Panc1 (cell line): ENCODE measurements around the gene SLC25A36. TPM values are rescaled to one million over a fixed set of nuclear protein-coding genes. Genes with fewer than 3 reads are reported as not detected.

ENCODE experiments used
- ATAC-seq: fragments of 200-7000 bp; cut with Tn5 transposase; 2 replicates; pipeline ENCODE4 v1.9.1; 2020; ENCODE audit warnings: mild to moderate bottlenecking, moderate library complexity
- BruUV-seq: library from RNA; stranded (reverse); fragments of 400-500 nt; replicated peaks from 2 replicates; lab custom pipeline; 2021; lab: Mats Ljungman, UMichigan
- CTCF ChIA-PET: fragments of 300-600 bp; sonication (Branson Sonifier 250); formaldehyde crosslinking; loops from one replicate; lab custom pipeline; 2022; ENCODE audit warnings: antibody characterized with exemption; lab: Charles Lee
- POLR2A ChIA-PET: fragments of 300-600 bp; sonication (Branson Sonifier 250); formaldehyde crosslinking; loops from one replicate; lab custom pipeline; 2022; ENCODE audit warnings: antibody characterized with exemption; lab: Charles Lee
- DNase-seq: peaks from one replicate; pipeline ENCODE4 v3.0.0-alpha.2; 2010; ENCODE audit warnings: low read depth, low spot score
- H3K27ac ChIP-seq: 2 replicates; pipeline ENCODE4 v1.5.1; 2011; ENCODE audit warnings: mild to moderate bottlenecking, low read length, inconsistent platforms
- H3K27me3 ChIP-seq: fragments of 200-500 bp; sonication (Bioruptor generic); 2 replicates; pipeline ENCODE4 v1.6.0; 2014; ENCODE audit warnings: low read length, inconsistent platforms; ENCODE audit not compliant: control insufficient read depth, insufficient read depth
- H3K36me3 ChIP-seq: fragments of 200-500 bp; sonication (Bioruptor generic); 2 replicates; pipeline ENCODE4 v1.5.1; 2014; ENCODE audit warnings: inconsistent platforms, mild to moderate bottlenecking, low read length, moderate library complexity; ENCODE audit not compliant: control insufficient read depth, insufficient read depth
- H3K4me1 ChIP-seq: 2 replicates; pipeline ENCODE4 v1.5.1; 2011; ENCODE audit warnings: inconsistent platforms, mild to moderate bottlenecking, low read length, moderate library complexity; ENCODE audit not compliant: control insufficient read depth, insufficient read depth
- H3K4me3 ChIP-seq, 2 experiments: 2 replicates each; pipeline ENCODE4 v1.5.1; 2011 to 2012; ENCODE audit warnings: low read depth in 2 of 2, low read length in 2 of 2, mild to moderate bottlenecking in 2 of 2, inconsistent platforms in 1 of 2, moderate library complexity in 1 of 2
- H3K9me3 ChIP-seq: fragments of 200-500 bp; sonication (Bioruptor generic); 2 replicates; pipeline ENCODE4 v1.5.1; 2014; ENCODE audit warnings: low read depth, mild to moderate bottlenecking, inconsistent platforms, low read length, moderate library complexity; ENCODE audit not compliant: control insufficient read depth, insufficient read depth
- CTCF ChIP-seq: fragments of 450-650 bp; IDR thresholded peaks from 2 replicates; pipeline ENCODE4 v1.5.1; 2017; ENCODE audit warnings: mild to moderate bottlenecking
- POLR2AphosphoS5 ChIP-seq: IDR thresholded peaks from 2 replicates; pipeline ENCODE4 v1.6.1; 2012; ENCODE audit warnings: mild to moderate bottlenecking, low read depth, low read length, moderate library complexity
- REST ChIP-seq, 2 experiments: IDR thresholded peaks; 2 replicates each; pipeline ENCODE4 v1.6.1; 2011 to 2012; ENCODE audit warnings: low read depth in 2 of 2, control low read depth in 1 of 2, low read length in 1 of 2, mild to moderate bottlenecking in 1 of 2, moderate library complexity in 1 of 2; ENCODE audit not compliant: insufficient read depth in 1 of 2
- SIN3A ChIP-seq: IDR thresholded peaks from 2 replicates; pipeline ENCODE4 v1.6.1; 2012; ENCODE audit warnings: low read depth, mild to moderate bottlenecking, low read length, moderate library complexity, borderline replicate concordance; ENCODE audit not compliant: insufficient read depth
- TCF7L2 ChIP-seq: IDR thresholded peaks from 2 replicates; pipeline ENCODE4 v1.6.1; 2011; ENCODE audit warnings: mild to moderate bottlenecking, low read depth, low read length, inconsistent platforms
- in situ Hi-C: cut with HindIII; loops from 2 replicates; pipeline ENCODE4 v1.10.0; 2016; ENCODE audit warnings: low sequenced_read_pairs, low pct_unique_long_range_greater_than_20kb
- intact Hi-C: fragments of 100-400 bp; cut with micrococcal nuclease; formaldehyde crosslinking; loops from one replicate; pipeline ENCODE4 v1.10.0; 2022; ENCODE audit not compliant: unreplicated experiment
- total RNA-seq: library from RNA; stranded (reverse); gene quantifications from one replicate; pipeline ENCODE4 v1.2.1, GENCODE V29; 2021; ENCODE audit not compliant: unreplicated experiment

The SLC25A36 gene
- total RNA-seq, 1 experiment from 2014 or later, result 69.5 TPM

DNA sequence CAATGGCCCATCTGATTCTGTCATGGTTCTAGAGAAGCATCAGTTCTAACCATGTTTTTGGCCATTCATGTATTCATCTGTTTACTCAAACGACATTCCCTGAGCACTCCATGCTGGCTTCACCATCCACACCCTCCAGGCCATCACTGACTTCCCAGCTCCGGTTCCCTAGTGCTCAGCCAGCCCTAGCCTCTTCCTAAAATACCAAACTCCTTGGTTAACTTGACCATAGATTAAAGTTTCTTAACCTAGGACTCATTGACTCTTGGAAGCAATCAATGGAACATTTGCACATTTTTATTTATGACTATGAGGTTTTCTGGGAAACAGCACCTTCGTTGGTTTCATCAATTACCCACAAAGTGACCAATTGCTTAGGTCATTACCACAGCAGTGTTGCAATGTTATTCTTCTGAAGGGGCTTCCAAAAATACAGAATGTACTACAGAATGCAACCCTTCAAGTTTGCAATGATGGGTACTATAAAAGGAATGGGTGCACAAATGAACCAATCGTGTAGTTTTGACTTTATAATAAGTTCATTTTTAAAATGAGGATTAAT is 27.2 kb upstream of the SLC25A36 start:
- TF ChIP-seq REST (IDR thresholded peaks at IDR 0.05; ENCODE audit: insufficient read depth in 1 of 2, low read depth in 2 of 2, low read length in 1 of 2) (no peak), POLR2AphosphoS5 (no peak), TCF7L2 (no peak), CTCF (no peak), SIN3A (no peak)
- Histone ChIP-seq H3K36me3 (no peaks in the 10 kb centered on the region), H3K4me1 (no peaks in the 10 kb centered on the region), H3K27me3 (peaks cover 7% of the 10 kb centered on the region; the same call in 1 of the 2 replicates), H3K4me3 (no peak overlapping the region), H3K27ac (no peak overlapping the region), H3K9me3 (no peaks in the 10 kb centered on the region)
- ChIA-PET POLR2A (no interaction called here), CTCF (no interaction called here)
- in situ Hi-C loops, result no loop called here
- no TSS peak for BruUV-seq
- ATAC-seq (no peak), DNase-seq (no peak)
- intact Hi-C loops, result no loop called here

GRCh38 chr3:140916603-140917002 is 25.0 kb upstream of the SLC25A36 start:
- Histone ChIP-seq H3K36me3 (no peaks in the 10 kb centered on the region), H3K27me3 (peaks cover 7% of the 10 kb centered on the region; the same call in 1 of the 2 replicates), H3K9me3 (no peaks in the 10 kb centered on the region), H3K4me3 (no peak overlapping the region), H3K4me1 (no peaks in the 10 kb centered on the region), H3K27ac (no peak overlapping the region)
- no TSS peak for BruUV-seq
- ChIA-PET CTCF (interaction anchor here (0.5 to 0.7 kb wide), 2 partner anchors 584 to 1520 kb away, joined by 3 to 9 read pairs; no protein-coding TSS in a partner anchor), POLR2A (no interaction called here)
- intact Hi-C loops (no loop called here), in situ Hi-C loops (no loop called here)
- DNase-seq (no peak), ATAC-seq (no peak)
- TF ChIP-seq POLR2AphosphoS5 (no peak), SIN3A (no peak), CTCF (no peak), REST (IDR thresholded peaks at IDR 0.05; ENCODE audit: insufficient read depth in 1 of 2, low read depth in 2 of 2, low read length in 1 of 2) (no peak), TCF7L2 (no peak)
